Lower leg skin (tissue), 3 donors: ENCODE data around the gene AP3M1.

Source experiments
- CTCF ChIP-seq, 3 donors: fragments of 450-650 bp; IDR thresholded peaks; one replicate each; pipeline ENCODE4 v1.5.1; 2016; ENCODE audit warnings: antibody characterized with exemption in 3 of 3, mild to moderate bottlenecking in 3 of 3, moderate library complexity in 2 of 3
- POLR2A ChIP-seq, 2 donors: fragments of 450-650 bp; IDR thresholded peaks; one replicate each; pipeline ENCODE4 v1.6.1; 2016 to 2017; ENCODE audit warnings: antibody characterized with exemption in 2 of 2, mild to moderate bottlenecking in 1 of 2, moderate library complexity in 1 of 2

GRCh38 chr10:74109452-74109851, 41.2 kb downstream of the AP3M1 start:
- no peak for TF ChIP-seq CTCF (IDR thresholded peaks at IDR 0.05)
- no peak for TF ChIP-seq POLR2A (IDR thresholded peaks at IDR 0.05)
